Loucy (cell line): Measurements from ENCODE around the gene SLC6A9.

Source experiments
- H2AFZ ChIP-seq: fragments of 200-600 bp; sonication (generic); 2 replicates; pipeline ENCODE4 v1.6.0; 2016; ENCODE audit warnings: antibody characterized with exemption, mild to moderate bottlenecking, low read length, moderate library complexity
- H3F3A ChIP-seq: fragments of 200-600 bp; 2 replicates; pipeline ENCODE4 v1.6.0; 2016; ENCODE audit warnings: antibody characterized with exemption, low read depth, mild to moderate bottlenecking
- H3K27me3 ChIP-seq: fragments of 200-600 bp; sonication (generic); 2 replicates; pipeline ENCODE4 v1.6.1; 2014; ENCODE audit warnings: low read length, mild to moderate bottlenecking; ENCODE audit not compliant: insufficient read depth, poor library complexity, severe bottlenecking
- H3K36me3 ChIP-seq: fragments of 200-600 bp; sonication (generic); 2 replicates; pipeline ENCODE4 v1.6.1; 2016; ENCODE audit warnings: low read length; ENCODE audit not compliant: insufficient read depth
- H3K4me1 ChIP-seq: fragments of 200-600 bp; sonication (generic); 2 replicates; pipeline ENCODE4 v1.5.1; 2014; ENCODE audit warnings: low read length, mild to moderate bottlenecking; ENCODE audit not compliant: insufficient read depth, poor library complexity, severe bottlenecking
- H3K4me2 ChIP-seq: fragments of 200-600 bp; sonication (generic); 2 replicates; pipeline ENCODE4 v1.6.0; 2014; ENCODE audit warnings: antibody characterized with exemption, low read length, low read depth, mild to moderate bottlenecking; ENCODE audit not compliant: poor library complexity, severe bottlenecking
- H3K4me3 ChIP-seq: fragments of 200-600 bp; sonication (generic); 2 replicates; pipeline ENCODE4 v1.5.1; 2014; ENCODE audit warnings: low read length, mild to moderate bottlenecking, mixed read lengths; ENCODE audit not compliant: poor library complexity, severe bottlenecking
- H3K79me2 ChIP-seq: fragments of 200-600 bp; sonication (generic); 2 replicates; pipeline ENCODE4 v1.6.1; 2014; ENCODE audit warnings: low read length; ENCODE audit not compliant: insufficient read depth
- H3K9ac ChIP-seq: fragments of 200-600 bp; sonication (generic); 2 replicates; pipeline ENCODE4 v1.6.0; 2014; ENCODE audit warnings: mild to moderate bottlenecking, low read depth, low read length, moderate library complexity; ENCODE audit not compliant: poor library complexity, severe bottlenecking
- H3K9me2 ChIP-seq: fragments of 200-600 bp; sonication (generic); replicated peaks from 2 replicates; pipeline ENCODE4 v1.6.1; 2016; ENCODE audit warnings: low read depth, low read length, mixed read lengths
- H3K9me3 ChIP-seq: fragments of 200-600 bp; sonication (generic); 2 replicates; pipeline ENCODE4 v1.6.1; 2014; ENCODE audit warnings: mild to moderate bottlenecking, antibody characterized with exemption, low read length, low read depth; ENCODE audit not compliant: insufficient read depth
- H4K20me1 ChIP-seq: fragments of 200-600 bp; sonication (generic); 2 replicates; pipeline ENCODE4 v1.6.0; 2014; ENCODE audit warnings: antibody characterized with exemption, low read length, mild to moderate bottlenecking; ENCODE audit not compliant: insufficient read depth, poor library complexity, severe bottlenecking
- EZH2phosphoT487 ChIP-seq: fragments of 200-600 bp; IDR thresholded peaks from 2 replicates; pipeline ENCODE4 v1.6.1; 2018; ENCODE audit warnings: antibody characterized with exemption, mild to moderate bottlenecking, moderate library complexity, borderline replicate concordance
- TF ChIP-seq, protein P1 (sequence below): fragments of 200-600 bp; sonication (generic); conservative IDR thresholded peaks from 2 replicates; pipeline ENCODE4 v1.5.1; 2014; ENCODE audit warnings: mild to moderate bottlenecking, antibody characterized with exemption, low read length

Gene SLC6A9

GRCh38 chr1:44016041-44016889, 15.0 kb downstream of the SLC6A9 start:
- TF ChIP-seq, protein P1, sequence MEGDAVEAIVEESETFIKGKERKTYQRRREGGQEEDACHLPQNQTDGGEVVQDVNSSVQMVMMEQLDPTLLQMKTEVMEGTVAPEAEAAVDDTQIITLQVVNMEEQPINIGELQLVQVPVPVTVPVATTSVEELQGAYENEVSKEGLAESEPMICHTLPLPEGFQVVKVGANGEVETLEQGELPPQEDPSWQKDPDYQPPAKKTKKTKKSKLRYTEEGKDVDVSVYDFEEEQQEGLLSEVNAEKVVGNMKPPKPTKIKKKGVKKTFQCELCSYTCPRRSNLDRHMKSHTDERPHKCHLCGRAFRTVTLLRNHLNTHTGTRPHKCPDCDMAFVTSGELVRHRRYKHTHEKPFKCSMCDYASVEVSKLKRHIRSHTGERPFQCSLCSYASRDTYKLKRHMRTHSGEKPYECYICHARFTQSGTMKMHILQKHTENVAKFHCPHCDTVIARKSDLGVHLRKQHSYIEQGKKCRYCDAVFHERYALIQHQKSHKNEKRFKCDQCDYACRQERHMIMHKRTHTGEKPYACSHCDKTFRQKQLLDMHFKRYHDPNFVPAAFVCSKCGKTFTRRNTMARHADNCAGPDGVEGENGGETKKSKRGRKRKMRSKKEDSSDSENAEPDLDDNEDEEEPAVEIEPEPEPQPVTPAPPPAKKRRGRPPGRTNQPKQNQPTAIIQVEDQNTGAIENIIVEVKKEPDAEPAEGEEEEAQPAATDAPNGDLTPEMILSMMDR: no peak
- TF ChIP-seq EZH2phosphoT487: no peak
- no peaks in the 10 kb centered on the region for H3F3A ChIP-seq
- no peaks in the 10 kb centered on the region for H4K20me1 ChIP-seq
- H3K4me2 ChIP-seq: no peak overlapping the region
- H3K79me2 ChIP-seq: no peaks in the 10 kb centered on the region
- no peak overlapping the region for H3K9ac ChIP-seq
- H3K4me1 ChIP-seq: no peaks in the 10 kb centered on the region
- H3K9me2 ChIP-seq: no peaks in the 10 kb centered on the region
- no peaks in the 10 kb centered on the region for H3K9me3 ChIP-seq
- no peaks in the 10 kb centered on the region for H3K27me3 ChIP-seq
- no peak overlapping the region for H2AFZ ChIP-seq
- no peak overlapping the region for H3K4me3 ChIP-seq
- no peaks in the 10 kb centered on the region for H3K36me3 ChIP-seq

DNA sequence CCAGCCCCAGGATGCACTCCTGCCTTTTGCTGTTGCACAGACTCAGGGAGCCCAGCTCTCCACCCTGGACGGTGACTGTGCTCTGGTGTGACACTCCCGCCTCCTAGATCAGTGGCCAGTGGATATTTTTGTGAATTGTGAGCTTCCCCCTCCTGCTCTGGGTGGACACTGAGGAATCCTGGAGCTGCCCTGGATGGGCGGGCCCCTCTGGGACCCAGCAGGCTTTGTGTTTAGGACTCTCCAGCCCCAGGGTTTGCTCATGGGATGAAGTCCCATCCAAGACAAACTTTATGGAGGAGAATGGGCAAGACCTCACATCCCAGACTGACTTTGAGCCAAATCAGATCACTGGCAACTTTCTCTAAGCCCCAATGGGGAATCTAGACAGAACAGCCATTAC, 16.1 kb downstream of the SLC6A9 start:
- Histone ChIP-seq H3K4me3 (no peak overlapping the region), H3K79me2 (no peaks in the 10 kb centered on the region), H3K4me2 (no peak overlapping the region), H2AFZ (no peak overlapping the region), H3K9ac (no peak overlapping the region), H3K27me3 (no peaks in the 10 kb centered on the region), H3K4me1 (no peaks in the 10 kb centered on the region), H4K20me1 (no peaks in the 10 kb centered on the region), H3K36me3 (no peaks in the 10 kb centered on the region), H3K9me2 (no peaks in the 10 kb centered on the region), H3K9me3 (no peaks in the 10 kb centered on the region), H3F3A (no peaks in the 10 kb centered on the region)
- TF ChIP-seq, protein P1: no peak
- TF ChIP-seq EZH2phosphoT487: no peak

- Histone ChIP-seq H3F3A (no peaks in the 10 kb centered on the region), H3K9me2 (no peaks in the 10 kb centered on the region), H3K9me3 (no peaks in the 10 kb centered on the region), H3K4me3 (no peak overlapping the region), H2AFZ (no peak overlapping the region), H3K36me3 (no peaks in the 10 kb centered on the region), H3K79me2 (no peaks in the 10 kb centered on the region), H4K20me1 (no peaks in the 10 kb centered on the region), H3K27me3 (no peaks in the 10 kb centered on the region), H3K9ac (no peak overlapping the region), H3K4me2 (no peak overlapping the region), H3K4me1 (no peaks in the 10 kb centered on the region)
- TF ChIP-seq EZH2phosphoT487: no peak
- TF ChIP-seq, protein P1: no peak
Observed at GRCh38 chr1:44014365-44015104, 16.7 kb downstream of the SLC6A9 start.
